Measurements from ENCODE around the gene DGKH. TPM values are rescaled to one million over a fixed set of nuclear protein-coding genes. Genes with fewer than 3 reads are reported as not detected.
A peak's percentile ranks its signal among the peaks of the same experiment; 100 is the strongest.

The DGKH gene
- total RNA-seq, 2 donors from 2014 or later, result 3.6 to 4.7 TPM

GRCh38 chr13:42266473-42266872, 218.0 kb downstream of the DGKH start:
- Histone ChIP-seq H3K27me3 (no peaks in the 10 kb centered on the region), H3K27ac (no peak overlapping the region), H3K36me3 (replicated peaks in 1 of 2; ENCODE audit: insufficient read depth in 1 of 2, low read depth in 2 of 2) (no peaks in the 10 kb centered on the region), H3K9me3 (no peaks in the 10 kb centered on the region), H3K4me1 (peaks cover 5% of the 10 kb centered on the region), H3K4me3 (no peak overlapping the region)
- intact Hi-C loops (cut with DNase I), result no loop called here
- TF ChIP-seq CTCF (IDR thresholded peaks at IDR 0.05) (no peak), POLR2A (IDR thresholded peaks at IDR 0.05) (no peak)
- ATAC-seq, result no peak
- no peak for DNase-seq
- 58 to 67% methylated on average over 3 of the region's 3 CpGs for WGBS, 2 donors

- DNase-seq, result no peak
- no peaks in the 10 kb centered on the region for H3K27me3 ChIP-seq
- no peaks in the 10 kb centered on the region for H3K9me3 ChIP-seq
- intact Hi-C loops (cut with DNase I), result no loop called here
- H3K27ac ChIP-seq, result no peak overlapping the region
- TF ChIP-seq POLR2A (IDR thresholded peaks at IDR 0.05), result no peak
- TF ChIP-seq CTCF (IDR thresholded peaks at IDR 0.05), result no peak
- ATAC-seq, result no peak
- H3K36me3 ChIP-seq (replicated peaks in 1 of 2; ENCODE audit: insufficient read depth in 1 of 2, low read depth in 2 of 2), result no peaks in the 10 kb centered on the region
- 90 to 91% methylated on average over 6 of the region's 6 CpGs for WGBS, 2 donors
- H3K4me1 ChIP-seq, result peaks cover 12% of the 10 kb centered on the region
- no peak overlapping the region for H3K4me3 ChIP-seq
Measured at GRCh38 chr13:42270160-42270856, 221.9 kb downstream of the DGKH start.

- H3K4me3 ChIP-seq, result no peak overlapping the region
- WGBS, 2 donors, result 88 to 95% methylated on average over 6 of the region's 6 CpGs
Measured at GRCh38 chr13:42270857-42271215, 222.4 kb downstream of the DGKH start.

GRCh38 chr13:42271337-42272114, 223.1 kb downstream of the DGKH start:
- intact Hi-C loops (cut with DNase I), result no loop called here
- ATAC-seq, result peak; percentile 92
- TF ChIP-seq POLR2A (IDR thresholded peaks at IDR 0.05), result no peak
- TF ChIP-seq CTCF (IDR thresholded peaks at IDR 0.05), result no peak

More at GRCh38 chr13:42270857-42271215, 222.4 kb downstream of the DGKH start:
- H3K27ac ChIP-seq, result peak overlapping the region in 2 of 4 donors; percentile 80 to 87
- no peaks in the 10 kb centered on the region for H3K36me3 ChIP-seq (replicated peaks in 1 of 2; ENCODE audit: insufficient read depth in 1 of 2, low read depth in 2 of 2)
- DNase-seq (no peak), ATAC-seq (no peak)
- no peaks in the 10 kb centered on the region for H3K27me3 ChIP-seq
- H3K9me3 ChIP-seq, result no peaks in the 10 kb centered on the region
- TF ChIP-seq CTCF (IDR thresholded peaks at IDR 0.05), result no peak
- intact Hi-C loops (cut with DNase I), result no loop called here
- H3K4me1 ChIP-seq, result peaks cover 12% of the 10 kb centered on the region

More at GRCh38 chr13:42271337-42272114, 223.1 kb downstream of the DGKH start:
- H3K4me1 ChIP-seq, result peaks cover 12% of the 10 kb centered on the region
- peak; percentile 88 to 95 (median 90) for DNase-seq
- no peaks in the 10 kb centered on the region for H3K36me3 ChIP-seq (replicated peaks in 1 of 2; ENCODE audit: insufficient read depth in 1 of 2, low read depth in 2 of 2)
- H3K9me3 ChIP-seq, result no peaks in the 10 kb centered on the region
- H3K27ac ChIP-seq, result peak overlapping the region; percentile 69 to 87 (median 80)
- no peaks in the 10 kb centered on the region for H3K27me3 ChIP-seq
- WGBS, 2 donors, result 5 to 7% methylated on average over 43 to 47 of the region's 57 CpGs
- peak overlapping the region; percentile 66 to 88 for H3K4me3 ChIP-seq

Measured in body of pancreas (tissue), 4 donors.